ENCODE results near the gene GNS. TPM values are rescaled to one million over a fixed set of nuclear protein-coding genes. Genes with fewer than 3 reads are reported as not detected.
A peak's percentile ranks its signal among the peaks of the same experiment; 100 is the strongest.

GNS gene
- total RNA-seq, 3 donors from 2014 or later = 57.4 to 79.2 (median 72.9) TPM

GRCh38 chr12:64673490-64674169, 85.6 kb downstream of the GNS start:
- no peak for DNase-seq

GRCh38 chr12:64672925-64673409, 86.2 kb downstream of the GNS start:
- peak; percentile 88 to 94 (median 88) for DNase-seq
- no peaks in the 10 kb centered on the region for H3K9me3 ChIP-seq
- no peaks in the 10 kb centered on the region for H3K36me3 ChIP-seq (ENCODE audit: low read depth)
- TF ChIP-seq, protein P1, sequence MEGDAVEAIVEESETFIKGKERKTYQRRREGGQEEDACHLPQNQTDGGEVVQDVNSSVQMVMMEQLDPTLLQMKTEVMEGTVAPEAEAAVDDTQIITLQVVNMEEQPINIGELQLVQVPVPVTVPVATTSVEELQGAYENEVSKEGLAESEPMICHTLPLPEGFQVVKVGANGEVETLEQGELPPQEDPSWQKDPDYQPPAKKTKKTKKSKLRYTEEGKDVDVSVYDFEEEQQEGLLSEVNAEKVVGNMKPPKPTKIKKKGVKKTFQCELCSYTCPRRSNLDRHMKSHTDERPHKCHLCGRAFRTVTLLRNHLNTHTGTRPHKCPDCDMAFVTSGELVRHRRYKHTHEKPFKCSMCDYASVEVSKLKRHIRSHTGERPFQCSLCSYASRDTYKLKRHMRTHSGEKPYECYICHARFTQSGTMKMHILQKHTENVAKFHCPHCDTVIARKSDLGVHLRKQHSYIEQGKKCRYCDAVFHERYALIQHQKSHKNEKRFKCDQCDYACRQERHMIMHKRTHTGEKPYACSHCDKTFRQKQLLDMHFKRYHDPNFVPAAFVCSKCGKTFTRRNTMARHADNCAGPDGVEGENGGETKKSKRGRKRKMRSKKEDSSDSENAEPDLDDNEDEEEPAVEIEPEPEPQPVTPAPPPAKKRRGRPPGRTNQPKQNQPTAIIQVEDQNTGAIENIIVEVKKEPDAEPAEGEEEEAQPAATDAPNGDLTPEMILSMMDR (IDR thresholded peaks at IDR 0.05) = no peak
- intact Hi-C loops (cut with DNase I, micrococcal nuclease) = no loop called here
- peaks cover 85% of the 10 kb centered on the region for H3K4me1 ChIP-seq (ENCODE audit: low read depth)
- ATAC-seq = peak; percentile 74
- H3K4me3 ChIP-seq = no peak overlapping the region

More at GRCh38 chr12:64673490-64674169, 85.6 kb downstream of the GNS start:
- Histone ChIP-seq H3K4me1 (ENCODE audit: low read depth) (peaks cover 79% of the 10 kb centered on the region), H3K4me3 (no peak overlapping the region), H3K36me3 (ENCODE audit: low read depth) (no peaks in the 10 kb centered on the region), H3K9me3 (no peaks in the 10 kb centered on the region)
- intact Hi-C loops (cut with DNase I, micrococcal nuclease) = no loop called here
- no peak for ATAC-seq
- TF ChIP-seq, protein P1 (IDR thresholded peaks at IDR 0.05) = no peak

DNA sequence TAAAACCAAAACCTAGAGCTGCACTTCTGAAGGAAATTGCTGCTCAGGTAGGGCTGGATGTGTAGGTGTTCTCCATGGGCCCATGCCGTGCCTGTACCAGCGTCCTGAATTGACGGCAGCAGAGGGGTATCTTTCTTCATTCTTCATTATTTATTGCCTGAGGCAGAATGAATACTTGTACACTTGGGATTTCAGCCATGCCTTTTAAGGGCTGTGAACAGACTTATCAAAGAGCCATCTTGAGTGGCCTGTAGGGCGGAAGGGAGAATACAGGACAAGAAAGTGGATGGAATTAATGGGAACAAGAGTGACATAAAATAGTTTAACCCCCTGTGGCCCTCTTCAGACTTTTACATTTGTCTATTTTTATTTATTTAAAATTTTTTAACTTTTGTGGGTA, 87.5 kb downstream of the GNS start:
- Histone ChIP-seq H3K4me3 (no peak overlapping the region), H3K4me1 (ENCODE audit: low read depth) (peaks cover 85% of the 10 kb centered on the region), H3K9me3 (no peaks in the 10 kb centered on the region), H3K36me3 (ENCODE audit: low read depth) (no peaks in the 10 kb centered on the region)
- intact Hi-C loops (cut with DNase I, micrococcal nuclease) = no loop called here
- DNase-seq (no peak), ATAC-seq (peak; percentile 2)
- TF ChIP-seq, protein P1 (IDR thresholded peaks at IDR 0.05) = no peak

DNA sequence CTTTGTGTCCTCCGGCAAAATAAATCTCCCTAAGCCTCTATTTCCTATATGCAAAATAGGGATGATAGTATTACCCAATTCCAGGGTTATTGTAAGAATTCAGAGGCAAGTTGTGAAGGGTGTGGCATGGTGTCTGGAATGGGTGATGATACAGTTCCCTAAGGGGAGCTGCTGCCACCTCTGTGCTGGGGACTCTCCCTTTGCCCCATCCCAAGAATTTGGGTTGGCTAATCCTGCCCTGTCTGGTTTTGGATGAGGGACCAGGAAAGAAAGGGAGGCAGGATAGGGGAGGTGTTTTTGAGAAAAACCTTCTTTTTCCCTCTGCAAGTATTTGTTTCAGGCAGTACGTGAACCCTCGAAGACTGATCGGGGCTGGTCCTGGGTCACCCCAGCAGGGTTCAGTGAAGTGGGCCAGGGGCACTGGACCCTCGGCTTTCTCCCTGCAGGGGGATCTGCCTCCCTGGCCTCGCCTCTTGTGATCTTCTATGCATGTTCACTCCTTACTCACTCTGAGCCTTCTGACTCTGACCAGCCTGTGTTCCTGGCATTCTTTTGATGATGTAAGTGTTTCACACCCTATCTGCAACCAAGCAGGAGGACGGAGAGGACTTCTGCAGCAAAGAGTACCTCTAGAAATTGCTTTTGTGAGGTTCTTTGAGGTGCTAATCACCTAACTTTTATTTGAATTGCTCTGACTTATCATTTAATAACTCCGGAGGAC, 88.1 kb downstream of the GNS start:
- H3K9me3 ChIP-seq = no peaks in the 10 kb centered on the region
- ATAC-seq = peak; percentile 58
- no peak overlapping the region for H3K4me3 ChIP-seq
- H3K4me1 ChIP-seq (ENCODE audit: low read depth) = peaks cover 85% of the 10 kb centered on the region
- peak in 1 of 3 donors; percentile 47 for DNase-seq
- intact Hi-C loops (cut with DNase I, micrococcal nuclease) = no loop called here
- no peaks in the 10 kb centered on the region for H3K36me3 ChIP-seq (ENCODE audit: low read depth)
- TF ChIP-seq, protein P1 (IDR thresholded peaks at IDR 0.05) = no peak

- H3K36me3 ChIP-seq (ENCODE audit: low read depth) = no peaks in the 10 kb centered on the region
- peaks cover 84% of the 10 kb centered on the region for H3K4me1 ChIP-seq (ENCODE audit: low read depth)
- no peak overlapping the region for H3K4me3 ChIP-seq
- intact Hi-C loops (cut with DNase I, micrococcal nuclease) = no loop called here
- TF ChIP-seq, protein P1 (IDR thresholded peaks at IDR 0.05) = no peak
- DNase-seq (no peak), ATAC-seq (no peak)
- H3K9me3 ChIP-seq = no peaks in the 10 kb centered on the region
Observed at GRCh38 chr12:64670019-64670418, 89.2 kb downstream of the GNS start.

Measured in mucosa of descending colon (tissue), 3 donors.